Measurements from ENCODE around the gene C11orf24. TPM values are rescaled to one million over a fixed set of nuclear protein-coding genes. Genes with fewer than 3 reads are reported as not detected.

C11orf24 gene
- total and polyA plus RNA-seq, 10 of the 15 experiments (the other 5 are each of a cell fraction or from before 2014, with no cell fraction given): 4.3 to 104 (median 41.4) TPM

DNA sequence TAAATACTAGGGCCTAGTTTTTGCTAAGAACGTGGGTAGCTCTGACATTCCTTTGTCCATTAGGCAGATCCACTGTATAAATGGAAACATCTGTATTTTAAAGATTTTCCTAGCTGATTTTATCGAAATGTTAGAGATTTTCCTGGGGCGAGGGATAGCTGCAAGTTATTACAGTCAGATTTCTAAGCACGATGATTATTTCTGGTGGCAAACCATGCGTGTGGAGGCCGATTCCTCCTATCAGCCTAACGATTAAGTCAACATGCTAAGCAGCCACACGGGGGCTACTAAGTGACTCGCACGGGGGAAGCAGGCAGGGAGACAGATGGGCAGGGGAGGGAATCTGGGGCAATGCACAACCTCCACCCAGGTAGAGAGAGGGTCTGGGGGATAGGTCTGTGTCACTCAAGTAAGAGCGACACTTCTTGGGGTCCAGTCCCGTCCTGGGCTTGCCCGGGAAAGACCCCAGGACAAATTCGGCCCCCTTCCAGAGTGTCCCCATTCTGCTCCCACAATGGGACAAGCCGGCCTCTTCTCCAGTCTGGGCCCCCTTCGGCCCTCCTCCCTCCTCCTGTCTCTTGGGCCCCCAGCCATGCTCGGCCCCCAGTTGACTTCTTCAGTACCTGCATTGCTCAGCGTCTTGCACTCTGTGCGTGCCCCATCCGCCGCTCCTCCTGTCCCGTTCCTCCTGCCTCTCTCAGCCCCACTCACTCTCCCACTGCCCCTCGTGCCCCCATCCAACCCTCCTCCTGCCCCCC is 571 bp downstream of the C11orf24 start (continued):
- TF ChIP-seq, protein P1, sequence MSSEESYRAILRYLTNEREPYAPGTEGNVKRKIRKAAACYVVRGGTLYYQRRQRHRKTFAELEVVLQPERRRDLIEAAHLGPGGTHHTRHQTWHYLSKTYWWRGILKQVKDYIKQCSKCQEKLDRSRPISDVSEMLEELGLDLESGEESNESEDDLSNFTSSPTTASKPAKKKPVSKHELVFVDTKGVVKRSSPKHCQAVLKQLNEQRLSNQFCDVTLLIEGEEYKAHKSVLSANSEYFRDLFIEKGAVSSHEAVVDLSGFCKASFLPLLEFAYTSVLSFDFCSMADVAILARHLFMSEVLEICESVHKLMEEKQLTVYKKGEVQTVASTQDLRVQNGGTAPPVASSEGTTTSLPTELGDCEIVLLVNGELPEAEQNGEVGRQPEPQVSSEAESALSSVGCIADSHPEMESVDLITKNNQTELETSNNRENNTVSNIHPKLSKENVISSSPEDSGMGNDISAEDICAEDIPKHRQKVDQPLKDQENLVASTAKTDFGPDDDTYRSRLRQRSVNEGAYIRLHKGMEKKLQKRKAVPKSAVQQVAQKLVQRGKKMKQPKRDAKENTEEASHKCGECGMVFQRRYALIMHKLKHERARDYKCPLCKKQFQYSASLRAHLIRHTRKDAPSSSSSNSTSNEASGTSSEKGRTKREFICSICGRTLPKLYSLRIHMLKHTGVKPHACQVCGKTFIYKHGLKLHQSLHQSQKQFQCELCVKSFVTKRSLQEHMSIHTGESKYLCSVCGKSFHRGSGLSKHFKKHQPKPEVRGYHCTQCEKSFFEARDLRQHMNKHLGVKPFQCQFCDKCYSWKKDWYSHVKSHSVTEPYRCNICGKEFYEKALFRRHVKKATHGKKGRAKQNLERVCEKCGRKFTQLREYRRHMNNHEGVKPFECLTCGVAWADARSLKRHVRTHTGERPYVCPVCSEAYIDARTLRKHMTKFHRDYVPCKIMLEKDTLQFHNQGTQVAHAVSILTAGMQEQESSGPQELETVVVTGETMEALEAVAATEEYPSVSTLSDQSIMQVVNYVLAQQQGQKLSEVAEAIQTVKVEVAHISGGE (CRISPR knock-in tag; IDR thresholded peaks at IDR 0.05): no peak
- no peak for TF ChIP-seq POLR2AphosphoS2 (IDR thresholded peaks at IDR 0.05; ENCODE audit: low read depth, low read length)
- no peak for TF ChIP-seq HCFC1 (IDR thresholded peaks at IDR 0.05; ENCODE audit: low read length)
- TF ChIP-seq, protein P2, sequence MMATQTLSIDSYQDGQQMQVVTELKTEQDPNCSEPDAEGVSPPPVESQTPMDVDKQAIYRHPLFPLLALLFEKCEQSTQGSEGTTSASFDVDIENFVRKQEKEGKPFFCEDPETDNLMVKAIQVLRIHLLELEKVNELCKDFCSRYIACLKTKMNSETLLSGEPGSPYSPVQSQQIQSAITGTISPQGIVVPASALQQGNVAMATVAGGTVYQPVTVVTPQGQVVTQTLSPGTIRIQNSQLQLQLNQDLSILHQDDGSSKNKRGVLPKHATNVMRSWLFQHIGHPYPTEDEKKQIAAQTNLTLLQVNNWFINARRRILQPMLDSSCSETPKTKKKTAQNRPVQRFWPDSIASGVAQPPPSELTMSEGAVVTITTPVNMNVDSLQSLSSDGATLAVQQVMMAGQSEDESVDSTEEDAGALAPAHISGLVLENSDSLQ (IDR thresholded peaks at IDR 0.05): peak; percentile 56
- no peak for TF ChIP-seq NR2F1 (conservative IDR thresholded peaks at IDR 0.05)
- TF ChIP-seq, protein P3, sequence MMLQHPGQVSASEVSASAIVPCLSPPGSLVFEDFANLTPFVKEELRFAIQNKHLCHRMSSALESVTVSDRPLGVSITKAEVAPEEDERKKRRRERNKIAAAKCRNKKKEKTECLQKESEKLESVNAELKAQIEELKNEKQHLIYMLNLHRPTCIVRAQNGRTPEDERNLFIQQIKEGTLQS (IDR thresholded peaks at IDR 0.05; ENCODE audit: borderline replicate concordance, extremely low read depth, low read depth, low read length): no peak
- no peak for TF ChIP-seq NFXL1 (IDR thresholded peaks at IDR 0.05; ENCODE audit: borderline replicate concordance)
- peak; percentile 69 for TF ChIP-seq MXI1 (IDR thresholded peaks at IDR 0.05; ENCODE audit: low read depth, low read length)
- no peak for TF ChIP-seq FOS (IDR thresholded peaks at IDR 0.05; ENCODE audit: borderline replicate concordance, extremely low read depth, insufficient read length)
- no peak for TF ChIP-seq POLR2AphosphoS5 (IDR thresholded peaks at IDR 0.05; ENCODE audit: low read length)
- TF ChIP-seq, protein P4, sequence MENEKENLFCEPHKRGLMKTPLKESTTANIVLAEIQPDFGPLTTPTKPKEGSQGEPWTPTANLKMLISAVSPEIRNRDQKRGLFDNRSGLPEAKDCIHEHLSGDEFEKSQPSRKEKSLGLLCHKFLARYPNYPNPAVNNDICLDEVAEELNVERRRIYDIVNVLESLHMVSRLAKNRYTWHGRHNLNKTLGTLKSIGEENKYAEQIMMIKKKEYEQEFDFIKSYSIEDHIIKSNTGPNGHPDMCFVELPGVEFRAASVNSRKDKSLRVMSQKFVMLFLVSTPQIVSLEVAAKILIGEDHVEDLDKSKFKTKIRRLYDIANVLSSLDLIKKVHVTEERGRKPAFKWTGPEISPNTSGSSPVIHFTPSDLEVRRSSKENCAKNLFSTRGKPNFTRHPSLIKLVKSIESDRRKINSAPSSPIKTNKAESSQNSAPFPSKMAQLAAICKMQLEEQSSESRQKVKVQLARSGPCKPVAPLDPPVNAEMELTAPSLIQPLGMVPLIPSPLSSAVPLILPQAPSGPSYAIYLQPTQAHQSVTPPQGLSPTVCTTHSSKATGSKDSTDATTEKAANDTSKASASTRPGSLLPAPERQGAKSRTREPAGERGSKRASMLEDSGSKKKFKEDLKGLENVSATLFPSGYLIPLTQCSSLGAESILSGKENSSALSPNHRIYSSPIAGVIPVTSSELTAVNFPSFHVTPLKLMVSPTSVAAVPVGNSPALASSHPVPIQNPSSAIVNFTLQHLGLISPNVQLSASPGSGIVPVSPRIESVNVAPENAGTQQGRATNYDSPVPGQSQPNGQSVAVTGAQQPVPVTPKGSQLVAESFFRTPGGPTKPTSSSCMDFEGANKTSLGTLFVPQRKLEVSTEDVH (IDR thresholded peaks at IDR 0.05; ENCODE audit: low read depth, partially characterized antibody): no peak
- TF ChIP-seq, protein P5, sequence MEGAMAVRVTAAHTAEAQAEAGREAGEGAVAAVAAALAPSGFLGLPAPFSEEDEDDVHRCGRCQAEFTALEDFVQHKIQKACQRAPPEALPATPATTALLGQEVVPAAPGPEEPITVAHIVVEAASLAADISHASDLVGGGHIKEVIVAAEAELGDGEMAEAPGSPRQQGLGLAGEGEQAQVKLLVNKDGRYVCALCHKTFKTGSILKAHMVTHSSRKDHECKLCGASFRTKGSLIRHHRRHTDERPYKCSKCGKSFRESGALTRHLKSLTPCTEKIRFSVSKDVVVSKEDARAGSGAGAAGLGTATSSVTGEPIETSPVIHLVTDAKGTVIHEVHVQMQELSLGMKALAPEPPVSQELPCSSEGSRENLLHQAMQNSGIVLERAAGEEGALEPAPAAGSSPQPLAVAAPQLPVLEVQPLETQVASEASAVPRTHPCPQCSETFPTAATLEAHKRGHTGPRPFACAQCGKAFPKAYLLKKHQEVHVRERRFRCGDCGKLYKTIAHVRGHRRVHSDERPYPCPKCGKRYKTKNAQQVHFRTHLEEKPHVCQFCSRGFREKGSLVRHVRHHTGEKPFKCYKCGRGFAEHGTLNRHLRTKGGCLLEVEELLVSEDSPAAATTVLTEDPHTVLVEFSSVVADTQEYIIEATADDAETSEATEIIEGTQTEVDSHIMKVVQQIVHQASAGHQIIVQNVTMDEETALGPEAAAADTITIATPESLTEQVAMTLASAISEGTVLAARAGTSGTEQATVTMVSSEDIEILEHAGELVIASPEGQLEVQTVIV (IDR thresholded peaks at IDR 0.05; ENCODE audit: borderline replicate concordance, partially characterized antibody): no peak
- no peak for TF ChIP-seq MEF2A (IDR thresholded peaks at IDR 0.05; ENCODE audit: insufficient read depth, low read depth, low read length)
- TF ChIP-seq ZNF274 (IDR thresholded peaks at IDR 0.05; ENCODE audit: insufficient read depth, insufficient read length): no peak
- TF ChIP-seq, protein P6, sequence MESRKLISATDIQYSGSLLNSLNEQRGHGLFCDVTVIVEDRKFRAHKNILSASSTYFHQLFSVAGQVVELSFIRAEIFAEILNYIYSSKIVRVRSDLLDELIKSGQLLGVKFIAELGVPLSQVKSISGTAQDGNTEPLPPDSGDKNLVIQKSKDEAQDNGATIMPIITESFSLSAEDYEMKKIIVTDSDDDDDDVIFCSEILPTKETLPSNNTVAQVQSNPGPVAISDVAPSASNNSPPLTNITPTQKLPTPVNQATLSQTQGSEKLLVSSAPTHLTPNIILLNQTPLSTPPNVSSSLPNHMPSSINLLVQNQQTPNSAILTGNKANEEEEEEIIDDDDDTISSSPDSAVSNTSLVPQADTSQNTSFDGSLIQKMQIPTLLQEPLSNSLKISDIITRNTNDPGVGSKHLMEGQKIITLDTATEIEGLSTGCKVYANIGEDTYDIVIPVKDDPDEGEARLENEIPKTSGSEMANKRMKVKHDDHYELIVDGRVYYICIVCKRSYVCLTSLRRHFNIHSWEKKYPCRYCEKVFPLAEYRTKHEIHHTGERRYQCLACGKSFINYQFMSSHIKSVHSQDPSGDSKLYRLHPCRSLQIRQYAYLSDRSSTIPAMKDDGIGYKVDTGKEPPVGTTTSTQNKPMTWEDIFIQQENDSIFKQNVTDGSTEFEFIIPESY (IDR thresholded peaks at IDR 0.05): no peak
- TF ChIP-seq ATF7 (IDR thresholded peaks at IDR 0.05; ENCODE audit: low read depth): peak; percentile 42; the same call in 1 of the 2 replicates
